HCT116 (cell line): ENCODE results near the gene KRT73. TPM values are rescaled to one million over a fixed set of nuclear protein-coding genes. Genes with fewer than 3 reads are reported as not detected.

Experiments used
- ATAC-seq: fragments of 200-7000 bp; cut with Tn5 transposase; 2 replicates; pipeline ENCODE4 v1.9.1; 2020; ENCODE audit warnings: mild to moderate bottlenecking, moderate library complexity
- BruUV-seq: library from RNA; stranded (reverse); fragments of 400-500 nt; replicated peaks from 2 replicates; lab custom pipeline; 2021; lab: Mats Ljungman, UMichigan
- CTCF ChIA-PET: fragments of 300-600 bp; sonication (Branson Sonifier 250); formaldehyde crosslinking; loops from one replicate; lab custom pipeline; 2021; ENCODE audit warnings: antibody characterized with exemption; lab: Charles Lee
- POLR2A ChIA-PET: fragments of 300-600, 350-600 bp; sonication (Branson Sonifier 250); formaldehyde crosslinking; loops from one replicate; lab custom pipeline; 2021; ENCODE audit warnings: antibody characterized with exemption; lab: Charles Lee
- RAD21 ChIA-PET, 2 experiments: fragments of 300-600 bp; sonication (Branson Sonifier 250); formaldehyde crosslinking; loops; one replicate each; lab custom pipeline; 2023; ENCODE audit warnings: low total read pairs in 2 of 2; ENCODE audit not compliant: uncharacterized antibody in 2 of 2, unreplicated experiment in 2 of 2, low non-redundant PET in 1 of 2; lab: Charles Lee
- DNase-seq: peaks from one replicate; pipeline ENCODE4 v3.0.0-alpha.2; 2010; ENCODE audit warnings: low read depth, low spot score
- H2AFZ ChIP-seq: fragments of 200-600 bp; shearing (Covaris generic), sonication (generic); 2 replicates; pipeline ENCODE4 v1.6.1; 2017; ENCODE audit warnings: low read depth, mixed run types, mixed read lengths, antibody characterized with exemption, low read length; ENCODE audit not compliant: poor library complexity, severe bottlenecking
- H3K27ac ChIP-seq: 2 replicates; pipeline ENCODE4 v1.5.1; 2012; ENCODE audit warnings: low read depth, low read length
- H3K27me3 ChIP-seq: fragments of 200-600 bp; sonication (generic); 2 replicates; pipeline ENCODE4 v1.6.1; 2016; ENCODE audit warnings: mixed run types, low read length, mixed read lengths; ENCODE audit not compliant: insufficient read depth
- H3K36me3 ChIP-seq, 2 experiments: fragments of 200-500 bp in 1 of 2; fragments of 200-600 bp in 1 of 2; sonication (Bioruptor generic) in 1 of 2; sonication (generic) in 1 of 2; 2 replicates each; pipeline versions ENCODE4 v1.5.1 to v1.6.1; 2014 to 2016; ENCODE audit warnings: low read length in 2 of 2, inconsistent platforms in 1 of 2, mixed read lengths in 1 of 2, mixed run types in 1 of 2; ENCODE audit not compliant: insufficient read depth in 2 of 2, control insufficient read depth in 1 of 2
- H3K4me1 ChIP-seq, 2 experiments: fragments of 200-600 bp in 1 of 2; sonication (generic) in 1 of 2; 2 replicates each; pipeline versions ENCODE4 v1.5.1 to v1.6.1; 2012 to 2017; ENCODE audit warnings: low read length in 2 of 2, inconsistent platforms in 1 of 2, mild to moderate bottlenecking in 1 of 2, mixed read lengths in 1 of 2, mixed run types in 1 of 2, moderate library complexity in 1 of 2; ENCODE audit not compliant: insufficient read depth in 2 of 2, control insufficient read depth in 1 of 2
- H3K4me2 ChIP-seq: fragments of 200-600 bp; sonication (generic); 2 replicates; pipeline ENCODE4 v1.6.1; 2017; ENCODE audit warnings: mixed run types, low read length, mixed read lengths
- H3K4me3 ChIP-seq, 2 experiments: fragments of 200-600 bp in 1 of 2; sonication (generic) in 1 of 2; replicated peaks in 1 of 2; 2 replicates each; pipeline ENCODE4 v1.5.1; 2011 to 2016; ENCODE audit warnings: low read length in 2 of 2, control low read depth in 1 of 2, low read depth in 1 of 2, mild to moderate bottlenecking in 1 of 2, mixed read lengths in 1 of 2, mixed run types in 1 of 2
- H3K79me2 ChIP-seq: fragments of 200-600 bp; sonication (generic); 2 replicates; pipeline ENCODE4 v1.6.1; 2017; ENCODE audit warnings: mild to moderate bottlenecking, mixed run types, low read length, moderate library complexity, mixed read lengths; ENCODE audit not compliant: insufficient read depth
- H3K9ac ChIP-seq: fragments of 200-600 bp; sonication (generic); 2 replicates; pipeline ENCODE4 v1.6.1; 2016; ENCODE audit warnings: low read length, mixed read lengths
- H3K9me2 ChIP-seq: fragments of 200-600 bp; sonication (generic), shearing (Covaris generic); 2 replicates; pipeline ENCODE4 v1.6.1; 2017; ENCODE audit warnings: mixed run types, mild to moderate bottlenecking, moderate library complexity; ENCODE audit not compliant: insufficient read depth
- H3K9me3 ChIP-seq, 2 experiments: fragments of 200-500 bp in 1 of 2; fragments of 200-600 bp in 1 of 2; sonication (Bioruptor generic) in 1 of 2; sonication (generic) in 1 of 2; 2 replicates each; pipeline ENCODE4 v1.6.1; 2014 to 2017; ENCODE audit warnings: low read length in 2 of 2, mixed read lengths in 2 of 2, inconsistent platforms in 1 of 2, low read depth in 1 of 2, mild to moderate bottlenecking in 1 of 2, mixed run types in 1 of 2, moderate library complexity in 1 of 2; ENCODE audit not compliant: control insufficient read depth in 1 of 2, insufficient read depth in 1 of 2
- H4K20me1 ChIP-seq: fragments of 200-600 bp; sonication (generic), shearing (Covaris generic); 2 replicates; pipeline ENCODE4 v1.6.1; 2017; ENCODE audit warnings: mixed run types, mild to moderate bottlenecking, moderate library complexity; ENCODE audit not compliant: insufficient read depth
- ATF3 ChIP-seq: IDR thresholded peaks from 2 replicates; pipeline ENCODE4 v1.6.1; 2012
- CBX3 ChIP-seq: IDR thresholded peaks from 2 replicates; pipeline ENCODE4 v1.6.1; 2012; ENCODE audit warnings: low read depth
- CEBPB ChIP-seq: IDR thresholded peaks from 2 replicates; pipeline ENCODE4 v1.6.1; 2012; ENCODE audit warnings: low read depth
- CTCF ChIP-seq, 3 experiments: fragments of 200-600 bp in 1 of 3; sonication (generic) in 1 of 3; IDR thresholded peaks in 2 of 3; conservative IDR thresholded peaks in 1 of 3; 2 replicates each; pipeline ENCODE4 v1.5.1; 2012 to 2017; ENCODE audit warnings: low read depth in 2 of 3, low read length in 2 of 3, antibody characterized with exemption in 1 of 3, borderline replicate concordance in 1 of 3, control low read depth in 1 of 3, mild to moderate bottlenecking in 1 of 3, mixed read lengths in 1 of 3, mixed run types in 1 of 3, moderate library complexity in 1 of 3; ENCODE audit not compliant: insufficient read depth in 1 of 3
- EGR1 ChIP-seq: IDR thresholded peaks from 2 replicates; pipeline ENCODE4 v1.6.1; 2012; ENCODE audit warnings: low read depth
- ELF1 ChIP-seq: IDR thresholded peaks from 2 replicates; pipeline ENCODE4 v1.6.1; 2012; ENCODE audit warnings: low read depth, borderline replicate concordance
- EZH2phosphoT487 ChIP-seq: fragments of 200-600 bp; IDR thresholded peaks from 2 replicates; pipeline ENCODE4 v1.6.1; 2018; ENCODE audit warnings: antibody characterized with exemption, borderline replicate concordance
- FOSL1 ChIP-seq: IDR thresholded peaks from 2 replicates; pipeline ENCODE4 v1.6.1; 2012; ENCODE audit warnings: low read depth
- JUND ChIP-seq: IDR thresholded peaks from 2 replicates; pipeline ENCODE4 v1.6.1; 2012
- MAX ChIP-seq: IDR thresholded peaks from 2 replicates; pipeline ENCODE4 v1.6.1; 2012
- POLR2A ChIP-seq: IDR thresholded peaks from 2 replicates; pipeline ENCODE4 v1.7.0; 2011; ENCODE audit warnings: borderline replicate concordance; ENCODE audit not compliant: insufficient read depth, insufficient read length; ENCODE audit errors: extremely low read depth
- POLR2AphosphoS5 ChIP-seq: IDR thresholded peaks from 2 replicates; pipeline ENCODE4 v1.6.1; 2011; ENCODE audit warnings: mild to moderate bottlenecking, low read depth, low read length, moderate library complexity
- SP1 ChIP-seq: IDR thresholded peaks from 2 replicates; pipeline ENCODE4 v1.6.1; 2012; ENCODE audit warnings: low read depth
- SRF ChIP-seq: IDR thresholded peaks from 2 replicates; pipeline ENCODE4 v1.6.1; 2012; ENCODE audit warnings: low read depth
- TCF7L2 ChIP-seq: IDR thresholded peaks from 2 replicates; pipeline ENCODE4 v1.7.0; 2011; ENCODE audit warnings: borderline replicate concordance, inconsistent platforms; ENCODE audit not compliant: insufficient read depth, insufficient read length; ENCODE audit errors: extremely low read depth
- ZBTB33 ChIP-seq: IDR thresholded peaks from 2 replicates; pipeline ENCODE4 v1.6.1; 2011; ENCODE audit warnings: mild to moderate bottlenecking, low read length, moderate library complexity; ENCODE audit not compliant: insufficient replicate concordance; ENCODE audit errors: extremely low read depth
- ZFX ChIP-seq: fragments of 450-650 bp; IDR thresholded peaks from 2 replicates; pipeline ENCODE4 v1.6.1; 2017
- ZNF274 ChIP-seq: fragments of 200-500 bp; sonication (Bioruptor generic); IDR thresholded peaks from 2 replicates; pipeline ENCODE4 v1.6.1; 2014; ENCODE audit warnings: mild to moderate bottlenecking, low read depth, low read length, inconsistent platforms
- intact Hi-C: fragments of 100-400 bp; cut with micrococcal nuclease; formaldehyde crosslinking; loops from 2 replicates; pipeline ENCODE4 v1.10.0; 2022
- total RNA-seq: library from RNA; stranded (reverse); gene quantifications from one replicate; pipeline ENCODE4 v1.2.1, GENCODE V29; 2021; ENCODE audit not compliant: unreplicated experiment

KRT73 gene
- total RNA-seq, 1 experiment from 2014 or later = not detected

- ChIA-PET CTCF (no interaction called here), POLR2A (no interaction called here), RAD21 (no interaction called here)
- Histone ChIP-seq H3K36me3 (no peaks in the 10 kb centered on the region), H3K9me3 (no peaks in the 10 kb centered on the region), H3K9me2 (no peaks in the 10 kb centered on the region), H3K4me3 (no peak overlapping the region), H2AFZ (no peak overlapping the region), H4K20me1 (no peaks in the 10 kb centered on the region), H3K9ac (no peak overlapping the region), H3K79me2 (no peaks in the 10 kb centered on the region), H3K27ac (no peak overlapping the region), H3K4me2 (no peak overlapping the region), H3K4me1 (peaks cover 0 to 21% of the 10 kb centered on the region in 2 experiments; a peak in 3 of 4 replicates), H3K27me3 (no peaks in the 10 kb centered on the region; the same call in 1 of the 2 replicates)
- no peak for TF ChIP-seq CEBPB
- no peak for TF ChIP-seq ZFX
- no TSS peak for BruUV-seq
- intact Hi-C loops = no loop called here
- ATAC-seq (peak; percentile 42; the same call in 1 of the 2 replicates), DNase-seq (no peak)
These were observed 13.5 kb downstream of the KRT73 start for GRCh38 chr12:52604859-52605258.

- RAD21 ChIA-PET = no interaction called here
- POLR2A ChIA-PET = no interaction called here
- Histone ChIP-seq H4K20me1 (no peaks in the 10 kb centered on the region), H3K9me3 (no peaks in the 10 kb centered on the region), H3K79me2 (no peaks in the 10 kb centered on the region), H3K27ac (no peak overlapping the region), H3K9ac (no peak overlapping the region), H2AFZ (no peak overlapping the region), H3K4me1 (peaks cover 0 to 21% of the 10 kb centered on the region in 2 experiments; a peak in 3 of 4 replicates), H3K9me2 (no peaks in the 10 kb centered on the region), H3K27me3 (no peaks in the 10 kb centered on the region; the same call in 1 of the 2 replicates), H3K4me3 (no peak overlapping the region), H3K36me3 (no peaks in the 10 kb centered on the region), H3K4me2 (peak overlapping the region; percentile 29)
- peak; percentile 19 for DNase-seq
- peak; percentile 73 for ATAC-seq
- CTCF ChIA-PET = no interaction called here
- BruUV-seq = no TSS peak
- intact Hi-C loops = no loop called here
- TF ChIP-seq CEBPB (no peak), SP1 (no peak), MAX (no peak), EGR1 (no peak), EZH2phosphoT487 (no peak), FOSL1 (0 out of 2 replicates have a peak, but pooled peaks have one; percentile 29), ZBTB33 (no peak), JUND (peak; percentile 24), CTCF (IDR thresholded peaks at IDR 0.05 in 2 of 3, conservative IDR thresholded peaks at IDR 0.05 in 1 of 3; ENCODE audit: borderline replicate concordance in 1 of 3, insufficient read depth in 1 of 3, low read depth in 2 of 3, low read length in 2 of 3) (no peak), ATF3 (no peak), SRF (no peak), CBX3 (no peak), ELF1 (no peak), ZNF274 (no peak), POLR2A (no peak), POLR2AphosphoS5 (no peak), TCF7L2 (peak; percentile 19), ZFX (no peak)
These were observed 15.0 kb downstream of the KRT73 start for GRCh38 chr12:52603314-52603713.
